Lower leg skin (tissue), 3 donors: Measurements from ENCODE around the gene MTHFSD.

ENCODE experiments used
- CTCF ChIP-seq, 3 donors: fragments of 450-650 bp; IDR thresholded peaks; one replicate each; pipeline ENCODE4 v1.5.1; 2016; ENCODE audit warnings: antibody characterized with exemption in 3 of 3, mild to moderate bottlenecking in 3 of 3, moderate library complexity in 2 of 3
- POLR2A ChIP-seq, 2 donors: fragments of 450-650 bp; IDR thresholded peaks; one replicate each; pipeline ENCODE4 v1.6.1; 2016 to 2017; ENCODE audit warnings: antibody characterized with exemption in 2 of 2, mild to moderate bottlenecking in 1 of 2, moderate library complexity in 1 of 2

- TF ChIP-seq POLR2A (IDR thresholded peaks at IDR 0.05) (no peak), CTCF (IDR thresholded peaks at IDR 0.05) (no peak)
These were observed 20.2 kb upstream of the MTHFSD start for GRCh38 chr16:86575095-86575685.
